Measurements from ENCODE around the gene DACH2. TPM values are rescaled to one million over a fixed set of nuclear protein-coding genes. Genes with fewer than 3 reads are reported as not detected.
A peak's percentile ranks its signal among the peaks of the same experiment; 100 is the strongest.

DACH2 gene
- total RNA-seq, 2 experiments from 2014 or later = not detected

- H3K27ac ChIP-seq (ENCODE audit: low read depth, low read length, poor library complexity, severe bottlenecking) = no peak overlapping the region
- DNase-seq (ENCODE audit: low spot score) = peak; percentile 0
- H3K36me3 ChIP-seq (ENCODE audit: insufficient read depth, low read length) = no peaks in the 10 kb centered on the region
- H3K79me2 ChIP-seq (ENCODE audit: insufficient read depth, low read depth, low read length) = no peaks in the 10 kb centered on the region
- H4K20me1 ChIP-seq (ENCODE audit: insufficient read depth, low read length) = no peaks in the 10 kb centered on the region
- H3K4me3 ChIP-seq (ENCODE audit: low read depth, low read length, poor library complexity, severe bottlenecking) = no peak overlapping the region
- H3K9me2 ChIP-seq (ENCODE audit: insufficient read depth, low read length) = no peaks in the 10 kb centered on the region
- no peak overlapping the region for H3K4me2 ChIP-seq (ENCODE audit: low read length)
- no TSS peak for BruUV-seq (replicated peaks)
- ChIA-PET CTCF (ENCODE audit: unreplicated experiment) (no interaction called here), POLR2A (no interaction called here)
- intact Hi-C loops (cut with micrococcal nuclease; ENCODE audit: unreplicated experiment) = no loop called here
- no peaks in the 10 kb centered on the region for H3K9me3 ChIP-seq (ENCODE audit: low read length)
- H2AFZ ChIP-seq (ENCODE audit: low read length) = no peak overlapping the region
- no peaks in the 10 kb centered on the region for H3K4me1 ChIP-seq (ENCODE audit: insufficient read depth, low read length, poor library complexity, severe bottlenecking)
- TF ChIP-seq EZH2phosphoT487 (IDR thresholded peaks at IDR 0.05; ENCODE audit: borderline replicate concordance, low read depth, low read length) (no peak), CTCF (conservative IDR thresholded peaks at IDR 0.05; ENCODE audit: low read length) (peak; percentile 52)
These were observed 200.4 kb downstream of the DACH2 start for GRCh38 chrX:86348669-86349068.

- no peak for TF ChIP-seq CTCF (conservative IDR thresholded peaks at IDR 0.05; ENCODE audit: low read length)
- no peak for TF ChIP-seq EZH2phosphoT487 (IDR thresholded peaks at IDR 0.05; ENCODE audit: borderline replicate concordance, low read depth, low read length)
- H3K36me3 ChIP-seq (ENCODE audit: insufficient read depth, low read length) = no peaks in the 10 kb centered on the region
- H3K9me3 ChIP-seq (ENCODE audit: low read length) = no peaks in the 10 kb centered on the region
- DNase-seq (ENCODE audit: low spot score) = no peak
- CTCF ChIA-PET (ENCODE audit: unreplicated experiment) = no interaction called here
- H3K9me2 ChIP-seq (ENCODE audit: insufficient read depth, low read length) = no peaks in the 10 kb centered on the region
- H3K4me1 ChIP-seq (ENCODE audit: insufficient read depth, low read length, poor library complexity, severe bottlenecking) = no peaks in the 10 kb centered on the region
- H4K20me1 ChIP-seq (ENCODE audit: insufficient read depth, low read length) = no peaks in the 10 kb centered on the region
- no peak overlapping the region for H3K27ac ChIP-seq (ENCODE audit: low read depth, low read length, poor library complexity, severe bottlenecking)
- H3K4me3 ChIP-seq (ENCODE audit: low read depth, low read length, poor library complexity, severe bottlenecking) = no peak overlapping the region
- no peak overlapping the region for H3K4me2 ChIP-seq (ENCODE audit: low read length)
- BruUV-seq (replicated peaks) = no TSS peak
- POLR2A ChIA-PET = no interaction called here
- no peaks in the 10 kb centered on the region for H3K79me2 ChIP-seq (ENCODE audit: insufficient read depth, low read depth, low read length)
- H2AFZ ChIP-seq (ENCODE audit: low read length) = no peak overlapping the region
- intact Hi-C loops (cut with micrococcal nuclease; ENCODE audit: unreplicated experiment) = no loop called here
These were observed 200.9 kb downstream of the DACH2 start for GRCh38 chrX:86349115-86349514.

- Histone ChIP-seq H4K20me1 (ENCODE audit: insufficient read depth, low read length) (no peaks in the 10 kb centered on the region), H3K79me2 (ENCODE audit: insufficient read depth, low read depth, low read length) (no peaks in the 10 kb centered on the region), H3K4me2 (ENCODE audit: low read length) (no peak overlapping the region), H3K9me3 (ENCODE audit: low read length) (no peaks in the 10 kb centered on the region), H2AFZ (ENCODE audit: low read length) (no peak overlapping the region), H3K27ac (ENCODE audit: low read depth, low read length, poor library complexity, severe bottlenecking) (no peak overlapping the region), H3K36me3 (ENCODE audit: insufficient read depth, low read length) (no peaks in the 10 kb centered on the region), H3K9me2 (ENCODE audit: insufficient read depth, low read length) (no peaks in the 10 kb centered on the region), H3K4me1 (ENCODE audit: insufficient read depth, low read length, poor library complexity, severe bottlenecking) (no peaks in the 10 kb centered on the region), H3K4me3 (ENCODE audit: low read depth, low read length, poor library complexity, severe bottlenecking) (no peak overlapping the region)
- POLR2A ChIA-PET = no interaction called here
- no TSS peak for BruUV-seq (replicated peaks)
- intact Hi-C loops (cut with micrococcal nuclease; ENCODE audit: unreplicated experiment) = no loop called here
- CTCF ChIA-PET (ENCODE audit: unreplicated experiment) = no interaction called here
- no peak for DNase-seq (ENCODE audit: low spot score)
- TF ChIP-seq EZH2phosphoT487 (IDR thresholded peaks at IDR 0.05; ENCODE audit: borderline replicate concordance, low read depth, low read length) = no peak
- TF ChIP-seq CTCF (conservative IDR thresholded peaks at IDR 0.05; ENCODE audit: low read length) = no peak
These were observed 221.8 kb downstream of the DACH2 start for GRCh38 chrX:86369847-86370630.
